Omental fat pad (tissue), 4 donors: Measurements from ENCODE around the gene C2orf42. TPM values are rescaled to one million over a fixed set of nuclear protein-coding genes. Genes with fewer than 3 reads are reported as not detected.

Experiments used
- ATAC-seq: fragments of 150-250 bp; one replicate; pipeline ENCODE4 v1.9.1; 2016; ENCODE audit warnings: mild to moderate bottlenecking, moderate library complexity; ENCODE audit not compliant: low FRiP score
- DNase-seq: peaks from one replicate; pipeline ENCODE4 v3.0.0-alpha.2; 2019; ENCODE audit warnings: low spot score
- total RNA-seq, 4 donors: library from RNA; depleted of rRNA; stranded (reverse); fragments of >200 nt; gene quantifications; one replicate each; pipeline ENCODE4 v1.1.0, GENCODE V29; 2016
- TF ChIP-seq, protein P1 (sequence below), 3 donors: fragments of 450-650 bp; IDR thresholded peaks; one replicate each; pipeline ENCODE4 v1.5.1; 2016 to 2017; ENCODE audit warnings: antibody characterized with exemption in 3 of 3, mild to moderate bottlenecking in 3 of 3, moderate library complexity in 2 of 3

Gene C2orf42
- total RNA-seq, 4 donors from 2014 or later, result 10.6 to 15.3 (median 11.2) TPM

DNA sequence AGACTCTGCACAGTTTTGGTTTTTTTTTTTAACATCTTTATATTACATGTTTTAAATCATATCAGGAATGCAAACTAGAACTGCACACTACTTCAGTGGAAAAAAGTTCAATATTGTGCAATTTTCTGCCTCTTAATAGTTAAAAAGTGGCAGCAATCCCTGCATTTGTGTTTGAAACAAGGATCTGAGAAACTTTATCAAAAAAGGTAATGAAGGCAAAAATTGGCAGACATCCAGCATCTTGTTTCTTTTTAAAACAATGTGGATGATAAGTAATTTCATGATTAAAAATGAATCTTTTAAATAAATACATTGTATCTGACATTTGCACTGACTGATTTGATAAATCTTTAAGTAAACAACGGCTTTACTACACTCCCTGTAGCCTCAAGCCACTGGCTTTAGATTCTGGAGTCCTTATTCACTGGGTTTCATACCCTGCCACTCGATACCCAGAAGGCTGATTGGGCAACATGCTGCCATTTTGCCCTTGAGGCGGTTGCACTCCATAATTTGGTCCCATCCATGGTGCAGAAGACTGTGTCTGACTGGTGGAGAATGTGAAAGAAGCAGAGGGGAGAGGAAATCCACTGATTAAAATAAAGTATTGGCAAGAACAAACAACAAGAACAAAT lies 21.6 kb upstream of the C2orf42 start:
- DNase-seq, result no peak
- no peak for ATAC-seq
- TF ChIP-seq, protein P1, sequence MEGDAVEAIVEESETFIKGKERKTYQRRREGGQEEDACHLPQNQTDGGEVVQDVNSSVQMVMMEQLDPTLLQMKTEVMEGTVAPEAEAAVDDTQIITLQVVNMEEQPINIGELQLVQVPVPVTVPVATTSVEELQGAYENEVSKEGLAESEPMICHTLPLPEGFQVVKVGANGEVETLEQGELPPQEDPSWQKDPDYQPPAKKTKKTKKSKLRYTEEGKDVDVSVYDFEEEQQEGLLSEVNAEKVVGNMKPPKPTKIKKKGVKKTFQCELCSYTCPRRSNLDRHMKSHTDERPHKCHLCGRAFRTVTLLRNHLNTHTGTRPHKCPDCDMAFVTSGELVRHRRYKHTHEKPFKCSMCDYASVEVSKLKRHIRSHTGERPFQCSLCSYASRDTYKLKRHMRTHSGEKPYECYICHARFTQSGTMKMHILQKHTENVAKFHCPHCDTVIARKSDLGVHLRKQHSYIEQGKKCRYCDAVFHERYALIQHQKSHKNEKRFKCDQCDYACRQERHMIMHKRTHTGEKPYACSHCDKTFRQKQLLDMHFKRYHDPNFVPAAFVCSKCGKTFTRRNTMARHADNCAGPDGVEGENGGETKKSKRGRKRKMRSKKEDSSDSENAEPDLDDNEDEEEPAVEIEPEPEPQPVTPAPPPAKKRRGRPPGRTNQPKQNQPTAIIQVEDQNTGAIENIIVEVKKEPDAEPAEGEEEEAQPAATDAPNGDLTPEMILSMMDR (IDR thresholded peaks at IDR 0.05), result no peak

DNA sequence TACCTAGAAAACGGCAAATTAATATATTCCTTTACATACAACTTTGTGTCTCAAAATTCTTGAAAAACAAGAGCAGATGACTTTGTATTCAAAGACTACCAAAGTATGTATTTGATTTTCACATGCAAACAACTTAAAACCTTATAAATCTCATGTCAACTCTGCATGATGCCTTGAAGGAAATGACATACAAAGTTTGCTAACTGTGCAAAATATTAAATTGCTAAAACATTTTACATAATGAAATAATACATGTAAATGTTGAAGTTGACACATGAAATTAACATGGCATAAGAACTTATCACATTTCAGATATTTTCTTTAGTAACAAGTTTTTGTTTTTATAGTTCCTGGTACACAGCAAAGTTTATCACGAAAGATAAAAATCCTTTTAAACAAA lies 20.8 kb upstream of the C2orf42 start:
- ATAC-seq (no peak), DNase-seq (no peak)
- TF ChIP-seq, protein P1 (IDR thresholded peaks at IDR 0.05), result no peak

DNA sequence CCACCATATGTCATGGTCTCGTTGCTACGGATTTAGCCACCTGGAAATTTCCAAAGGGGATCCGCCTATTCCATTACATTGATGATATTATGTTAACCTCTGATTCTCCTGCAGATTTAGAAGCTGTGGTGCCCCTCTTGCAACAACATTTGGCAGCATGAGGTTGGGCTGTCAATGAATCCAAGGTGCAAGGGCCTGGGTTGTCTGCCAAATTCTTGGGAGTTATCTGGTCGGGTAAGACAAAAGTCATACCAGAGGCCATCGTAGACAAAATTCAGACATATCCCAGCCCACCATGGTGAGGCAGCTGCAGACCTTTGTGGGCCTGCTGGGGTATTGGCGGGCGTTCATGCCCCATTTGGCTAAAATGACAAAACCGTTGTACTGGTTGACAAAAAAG lies 13.6 kb upstream of the C2orf42 start:
- DNase-seq (no peak), ATAC-seq (no peak)
- TF ChIP-seq, protein P1 (IDR thresholded peaks at IDR 0.05), result no peak

DNA sequence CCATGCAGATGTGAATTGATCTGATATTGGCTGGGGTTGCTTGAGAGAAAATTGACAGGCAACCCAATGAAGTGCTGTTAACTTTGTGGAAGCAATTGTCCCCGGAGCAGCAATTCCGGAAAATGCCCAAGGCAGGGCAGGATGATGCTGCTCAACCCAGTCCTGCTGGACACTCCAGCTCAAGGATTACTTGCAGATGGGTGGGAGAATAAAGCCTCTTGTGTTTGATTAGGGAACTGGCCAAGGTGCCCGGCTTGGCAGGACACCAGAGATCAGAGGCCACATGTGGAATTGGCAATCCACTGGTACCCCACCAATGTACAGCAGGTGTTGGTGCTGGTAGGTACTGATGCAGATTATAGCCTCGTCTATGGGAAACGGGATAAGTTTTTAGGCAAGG lies 12.3 kb upstream of the C2orf42 start:
- no peak for DNase-seq
- ATAC-seq, result no peak
- TF ChIP-seq, protein P1 (IDR thresholded peaks at IDR 0.05), result no peak

DNA sequence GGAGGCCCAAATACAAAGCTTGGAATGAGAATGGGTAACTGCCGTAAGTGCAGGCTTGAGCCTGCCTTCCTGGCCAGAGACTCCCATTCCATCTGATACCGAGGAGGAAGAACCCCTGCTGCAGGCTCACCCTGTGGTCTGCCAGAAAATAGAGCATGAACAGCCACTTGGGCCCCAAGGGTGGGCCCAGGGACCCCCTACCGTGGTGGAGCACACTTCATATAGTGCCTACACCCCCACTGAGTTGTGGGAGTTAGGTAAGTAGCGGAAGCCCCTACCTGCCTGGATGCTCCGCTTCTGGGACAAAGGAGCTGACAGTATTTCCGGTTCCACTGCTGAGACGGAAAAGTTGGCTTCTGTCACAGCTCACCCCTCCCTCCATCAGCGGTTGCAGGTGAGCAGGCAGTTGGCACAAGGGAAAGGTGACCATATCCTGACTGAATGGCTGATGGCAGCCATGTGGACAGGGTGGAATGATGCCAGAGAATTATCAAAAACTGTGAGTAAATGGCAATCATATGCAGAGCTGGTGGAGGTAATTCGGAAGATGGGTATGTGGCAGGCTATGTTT lies 11.5 kb upstream of the C2orf42 start:
- ATAC-seq, result no peak
- TF ChIP-seq, protein P1 (IDR thresholded peaks at IDR 0.05), result no peak
- DNase-seq, result no peak

DNA sequence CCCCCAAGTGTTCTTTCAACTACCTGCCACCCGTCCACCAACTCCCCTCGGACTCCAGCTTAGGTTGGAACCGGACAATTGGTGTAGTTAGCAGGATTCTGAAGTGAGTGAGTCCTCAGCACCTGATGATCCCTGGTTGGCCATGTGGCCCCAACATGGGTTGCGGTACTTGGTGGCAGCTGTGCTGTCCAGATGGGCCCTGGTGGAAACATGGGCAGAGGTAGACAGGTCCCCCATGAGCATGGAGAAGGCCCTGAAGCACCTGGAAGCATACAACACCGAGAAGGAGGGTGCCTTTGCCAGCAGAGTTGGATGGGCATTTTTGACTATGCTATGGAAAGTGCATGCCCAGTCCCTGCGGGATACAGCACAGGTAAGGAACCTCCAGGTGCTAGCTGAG lies 11.0 kb upstream of the C2orf42 start:
- TF ChIP-seq, protein P1 (IDR thresholded peaks at IDR 0.05), result no peak
- DNase-seq (no peak), ATAC-seq (no peak)

DNA sequence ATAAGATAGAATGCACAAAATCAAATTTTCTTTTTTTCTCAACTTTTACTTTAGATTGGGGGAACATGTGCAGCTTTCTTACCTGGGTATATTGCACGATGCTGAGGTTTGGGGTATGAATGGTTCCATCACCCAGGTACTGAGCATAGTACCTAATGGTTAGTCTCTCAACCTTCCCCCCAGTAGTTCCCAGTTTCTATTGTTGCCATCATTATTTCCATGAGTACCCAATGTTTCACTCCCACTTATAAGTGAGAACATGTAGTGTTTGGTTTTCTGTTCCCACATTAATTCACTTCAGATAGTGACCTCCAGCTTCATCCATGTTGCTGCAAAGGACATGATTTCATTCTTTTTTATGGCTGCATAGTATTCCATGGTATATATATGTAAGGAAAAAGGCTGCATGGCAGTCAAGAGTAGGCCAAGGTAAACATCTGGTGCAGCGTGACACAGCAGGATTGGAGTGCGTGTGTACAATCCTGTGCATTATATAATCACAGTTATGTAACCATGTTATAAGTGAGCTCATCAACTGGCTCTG lies 10.5 kb upstream of the C2orf42 start:
- ATAC-seq, result no peak
- DNase-seq, result no peak
- TF ChIP-seq, protein P1 (IDR thresholded peaks at IDR 0.05), result no peak
